AG04450 (cell line): ENCODE measurements around the gene PROB1. TPM values are rescaled to one million over a fixed set of nuclear protein-coding genes. Genes with fewer than 3 reads are reported as not detected.

ENCODE experiments used
- CTCF ChIA-PET: fragments of 300-600, 350-600 bp; formaldehyde crosslinking; extraction: SDS; loops from one replicate; lab custom pipeline; 2022; ENCODE audit warnings: antibody characterized with exemption, inconsistent platforms; lab: Charles Lee
- POLR2A ChIA-PET: fragments of 350-600 bp; formaldehyde crosslinking; extraction: SDS; loops from one replicate; lab custom pipeline; 2021; ENCODE audit warnings: antibody characterized with exemption, inconsistent platforms; lab: Yijun Ruan, JAX
- DNase-seq: peaks from one replicate; pipeline ENCODE4 v3.0.0-alpha.2; 2011; ENCODE audit warnings: low read depth, low spot score
- H3K27ac ChIP-seq: one replicate; pipeline ENCODE4 v1.5.1; 2012; ENCODE audit warnings: low read depth, low read length, control low read depth
- H3K27me3 ChIP-seq: one replicate; pipeline ENCODE4 v1.6.0; 2012; ENCODE audit warnings: low read length; ENCODE audit not compliant: control insufficient read depth, insufficient read depth
- H3K4me3 ChIP-seq: 2 replicates; pipeline ENCODE4 v1.5.1; 2011; ENCODE audit warnings: mild to moderate bottlenecking, low read depth, low read length, control low read depth
- H3K9me3 ChIP-seq: 2 replicates; pipeline ENCODE4 v1.5.1; 2012; ENCODE audit warnings: low read length; ENCODE audit not compliant: control insufficient read depth, insufficient read depth
- polyA plus RNA-seq: library from polyadenylated mRNA; depleted of rRNA; stranded (reverse); fragments of >200 nt; gene quantifications from 2 replicates; pipeline ENCODE4 v1.2.3, GENCODE V29; 2011
- TF ChIP-seq, protein P1 (sequence below): IDR thresholded peaks from 2 replicates; pipeline ENCODE4 v1.5.1; 2011; ENCODE audit warnings: low read depth, low read length, control low read depth, inconsistent platforms

Gene PROB1
- polyA plus RNA-seq, 1 experiment = 0.19 TPM

DNA sequence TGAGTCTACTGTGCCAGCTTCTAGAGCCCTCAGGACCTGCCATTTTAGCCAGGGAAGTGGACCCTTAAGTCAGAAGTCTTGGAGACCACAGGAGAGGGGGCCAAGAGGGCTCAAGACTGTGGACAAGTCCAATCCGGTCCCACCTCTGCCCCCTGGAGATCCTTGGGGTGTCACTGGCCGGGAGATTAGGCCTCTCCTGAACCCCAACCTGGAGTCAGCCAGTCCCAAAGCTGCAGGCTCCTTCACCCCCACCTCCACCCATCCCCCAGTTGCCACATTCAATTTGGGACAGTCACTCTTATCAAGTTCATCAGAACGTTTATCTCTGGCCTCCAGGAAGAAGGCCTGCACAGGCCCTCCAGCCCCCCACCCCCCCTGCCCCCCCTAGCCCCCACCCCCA is 12.1 kb downstream of the PROB1 start:
- CTCF ChIA-PET = no interaction called here
- Histone ChIP-seq H3K27me3 (no peaks in the 10 kb centered on the region), H3K27ac (no peak overlapping the region), H3K9me3 (no peaks in the 10 kb centered on the region; the same call in 1 of the 2 replicates), H3K4me3 (no peak overlapping the region)
- TF ChIP-seq, protein P1, sequence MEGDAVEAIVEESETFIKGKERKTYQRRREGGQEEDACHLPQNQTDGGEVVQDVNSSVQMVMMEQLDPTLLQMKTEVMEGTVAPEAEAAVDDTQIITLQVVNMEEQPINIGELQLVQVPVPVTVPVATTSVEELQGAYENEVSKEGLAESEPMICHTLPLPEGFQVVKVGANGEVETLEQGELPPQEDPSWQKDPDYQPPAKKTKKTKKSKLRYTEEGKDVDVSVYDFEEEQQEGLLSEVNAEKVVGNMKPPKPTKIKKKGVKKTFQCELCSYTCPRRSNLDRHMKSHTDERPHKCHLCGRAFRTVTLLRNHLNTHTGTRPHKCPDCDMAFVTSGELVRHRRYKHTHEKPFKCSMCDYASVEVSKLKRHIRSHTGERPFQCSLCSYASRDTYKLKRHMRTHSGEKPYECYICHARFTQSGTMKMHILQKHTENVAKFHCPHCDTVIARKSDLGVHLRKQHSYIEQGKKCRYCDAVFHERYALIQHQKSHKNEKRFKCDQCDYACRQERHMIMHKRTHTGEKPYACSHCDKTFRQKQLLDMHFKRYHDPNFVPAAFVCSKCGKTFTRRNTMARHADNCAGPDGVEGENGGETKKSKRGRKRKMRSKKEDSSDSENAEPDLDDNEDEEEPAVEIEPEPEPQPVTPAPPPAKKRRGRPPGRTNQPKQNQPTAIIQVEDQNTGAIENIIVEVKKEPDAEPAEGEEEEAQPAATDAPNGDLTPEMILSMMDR = no peak
- POLR2A ChIA-PET = no interaction called here
- DNase-seq = no peak

DNA sequence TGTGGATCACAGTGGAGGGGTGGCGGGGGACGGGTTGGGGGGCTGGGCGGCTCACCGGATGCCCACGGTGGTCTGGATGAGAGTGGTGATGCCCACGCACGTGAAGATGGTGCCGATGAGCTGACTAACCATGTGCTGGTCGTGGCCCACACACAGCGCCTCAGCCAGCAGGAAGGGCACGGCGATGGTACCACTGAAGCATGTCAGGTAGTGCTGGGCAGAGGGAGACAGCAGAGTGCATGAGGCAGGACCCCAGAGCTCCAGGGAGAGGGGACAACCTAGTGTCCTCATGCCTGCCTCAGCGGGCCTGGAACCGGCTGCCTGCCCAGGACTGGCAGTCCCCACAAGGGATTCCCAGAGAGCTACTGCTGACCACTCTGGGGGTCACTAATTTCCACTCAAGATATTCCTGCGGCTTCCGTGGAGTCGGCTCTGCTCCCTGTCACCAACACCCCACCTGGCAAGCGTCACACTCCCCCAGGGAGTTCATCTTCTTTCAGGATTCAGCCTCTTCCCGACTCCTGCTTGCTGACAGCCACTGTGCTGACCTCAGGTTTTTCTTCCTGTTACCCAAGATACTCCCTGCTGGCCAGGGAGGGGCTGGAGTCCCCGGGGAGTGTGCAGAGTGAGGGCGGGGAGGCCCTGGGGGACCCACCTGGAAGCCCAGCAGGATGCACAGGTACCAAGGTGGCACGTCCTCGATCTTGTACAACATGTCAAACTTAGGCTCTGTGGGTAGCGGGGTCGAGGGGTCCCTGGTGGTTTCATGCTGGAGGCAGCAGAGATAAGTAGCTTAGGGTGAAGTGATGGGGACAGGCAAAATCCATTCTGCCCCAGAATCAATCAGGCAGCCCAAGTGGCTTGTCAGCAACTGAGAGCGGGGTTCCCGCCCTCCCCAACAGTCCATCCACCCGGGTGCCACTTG is 12.8 kb downstream of the PROB1 start:
- Histone ChIP-seq H3K27me3 (no peaks in the 10 kb centered on the region), H3K27ac (no peak overlapping the region), H3K9me3 (no peaks in the 10 kb centered on the region; the same call in 1 of the 2 replicates), H3K4me3 (no peak overlapping the region)
- CTCF ChIA-PET = no interaction called here
- DNase-seq = no peak
- POLR2A ChIA-PET = no interaction called here
- TF ChIP-seq, protein P1 = no peak

- no peaks in the 10 kb centered on the region for H3K27me3 ChIP-seq
- CTCF ChIA-PET = no interaction called here
- TF ChIP-seq, protein P1 = no peak
- no peak overlapping the region for H3K4me3 ChIP-seq
- no peak for DNase-seq
- H3K27ac ChIP-seq = no peak overlapping the region
- no peaks in the 10 kb centered on the region; the same call in 1 of the 2 replicates for H3K9me3 ChIP-seq
- POLR2A ChIA-PET = no interaction called here
Observed at GRCh38 chr5:139379626-139380449, 15.1 kb downstream of the PROB1 start.

DNA sequence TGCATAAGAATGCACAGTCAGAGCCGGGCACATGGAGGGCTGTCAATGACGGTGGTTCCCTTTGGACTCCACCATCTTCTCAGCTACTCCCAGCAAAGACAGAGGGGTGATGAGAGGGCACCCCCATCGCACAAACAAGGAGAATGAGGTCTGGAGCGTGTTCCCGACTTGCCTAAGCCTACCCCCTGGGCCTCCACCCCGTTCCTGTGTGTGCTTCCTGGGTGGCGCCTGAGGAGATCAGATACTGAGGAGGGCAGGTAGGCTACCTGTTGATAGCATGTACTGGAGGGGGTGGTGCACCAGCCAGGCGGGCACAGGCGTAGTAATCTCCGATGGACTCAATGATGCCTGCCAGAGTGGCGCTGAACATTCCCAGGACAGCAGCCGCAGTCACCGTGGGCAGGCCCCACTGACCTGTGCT is 16.0 kb downstream of the PROB1 start:
- POLR2A ChIA-PET = no interaction called here
- TF ChIP-seq, protein P1 = no peak
- Histone ChIP-seq H3K27ac (no peak overlapping the region), H3K27me3 (no peaks in the 10 kb centered on the region), H3K9me3 (no peaks in the 10 kb centered on the region; the same call in 1 of the 2 replicates), H3K4me3 (no peak overlapping the region)
- DNase-seq = no peak
- CTCF ChIA-PET = no interaction called here
